Karpas-422 (cell line): ENCODE measurements around the gene SORCS2. TPM values are rescaled to one million over a fixed set of nuclear protein-coding genes. Genes with fewer than 3 reads are reported as not detected.

Experiments used
- DNase-seq: peaks from one replicate; pipeline ENCODE4 v3.0.0-alpha.2; 2015
- H2AFZ ChIP-seq: fragments of 200-600 bp; sonication (generic); 2 replicates; pipeline ENCODE4 v1.6.1; 2014; ENCODE audit warnings: antibody characterized with exemption, low read length, mixed read lengths
- H3K27ac ChIP-seq: fragments of 200-600 bp; sonication (generic); 2 replicates; pipeline ENCODE4 v1.5.1; 2014; ENCODE audit warnings: mild to moderate bottlenecking, low read length, moderate library complexity
- H3K27me3 ChIP-seq: fragments of 200-600 bp; sonication (generic); 2 replicates; pipeline ENCODE4 v1.6.1; 2014; ENCODE audit warnings: low read length, mixed read lengths
- H3K36me3 ChIP-seq: fragments of 200-600 bp; sonication (generic); 2 replicates; pipeline ENCODE4 v1.6.1; 2014; ENCODE audit warnings: low read length, mixed read lengths; ENCODE audit not compliant: insufficient read depth
- H3K4me1 ChIP-seq: fragments of 200-600 bp; sonication (generic); 2 replicates; pipeline ENCODE4 v1.6.1; 2014; ENCODE audit warnings: mild to moderate bottlenecking, low read length, mixed read lengths
- H3K4me2 ChIP-seq: fragments of 200-600 bp; sonication (generic); 2 replicates; pipeline ENCODE4 v1.6.1; 2014; ENCODE audit warnings: low read length, low read depth, mild to moderate bottlenecking; ENCODE audit not compliant: poor library complexity, severe bottlenecking
- H3K4me3 ChIP-seq: fragments of 200-600 bp; sonication (generic); 2 replicates; pipeline ENCODE4 v1.5.1; 2014; ENCODE audit warnings: mild to moderate bottlenecking, antibody characterized with exemption, low read length, mixed read lengths
- H3K79me2 ChIP-seq: fragments of 200-600 bp; sonication (generic); 2 replicates; pipeline ENCODE4 v1.6.1; 2014; ENCODE audit warnings: mild to moderate bottlenecking, low read length, mixed read lengths
- H3K9ac ChIP-seq: fragments of 200-600 bp; sonication (generic); 2 replicates; pipeline ENCODE4 v1.6.0; 2014; ENCODE audit warnings: low read length
- H3K9me2 ChIP-seq: fragments of 200-600 bp; sonication (generic), shearing (Covaris generic); replicated peaks from 2 replicates; pipeline ENCODE4 v1.6.0; 2014; ENCODE audit warnings: mild to moderate bottlenecking, low read length, moderate library complexity; ENCODE audit not compliant: insufficient read depth
- H3K9me3 ChIP-seq: fragments of 300-700, 200-600 bp; sonication (generic); 2 replicates; pipeline ENCODE4 v1.6.1; 2014; ENCODE audit warnings: low read length, mixed read lengths
- H4K20me1 ChIP-seq: fragments of 200-600 bp; sonication (generic); 2 replicates; pipeline ENCODE4 v1.6.1; 2014; ENCODE audit warnings: mild to moderate bottlenecking, antibody characterized with exemption, low read length, low read depth; ENCODE audit not compliant: insufficient read depth
- total RNA-seq: library from RNA; depleted of rRNA; stranded (reverse); fragments of >200 nt; shearing (Covaris generic); gene quantifications from 2 replicates; pipeline ENCODE4 v1.2.3, GENCODE V29; 2014; ENCODE audit warnings: low replicate concordance; rRNA removed

SORCS2 gene
- not detected in 2 replicates for total RNA-seq

- H3K4me1 ChIP-seq: peaks cover 11% of the 10 kb centered on the region; the same call in 1 of the 2 replicates
- H3K9me2 ChIP-seq: no peaks in the 10 kb centered on the region
- DNase-seq: peak; percentile 87
- no peaks in the 10 kb centered on the region for H3K36me3 ChIP-seq
- H3K9ac ChIP-seq: no peak within 1 kb of the TSS
- H3K27me3 ChIP-seq: no peaks in the 10 kb centered on the region
- H3K4me2 ChIP-seq: no peak within 1 kb of the TSS
- no peaks in the 10 kb centered on the region for H3K79me2 ChIP-seq
- H3K9me3 ChIP-seq: no peaks in the 10 kb centered on the region
- no peaks in the 10 kb centered on the region for H4K20me1 ChIP-seq
- no peak within 1 kb of the TSS for H2AFZ ChIP-seq
- no peak within 1 kb of the TSS for H3K27ac ChIP-seq
- no peak within 1 kb of the TSS for H3K4me3 ChIP-seq
These were observed at the start of gene SORCS2 for GRCh38 chr4:7192252-7193029. TSS of gene SORCS2 (plus strand) at chr4:7192538.

DNA sequence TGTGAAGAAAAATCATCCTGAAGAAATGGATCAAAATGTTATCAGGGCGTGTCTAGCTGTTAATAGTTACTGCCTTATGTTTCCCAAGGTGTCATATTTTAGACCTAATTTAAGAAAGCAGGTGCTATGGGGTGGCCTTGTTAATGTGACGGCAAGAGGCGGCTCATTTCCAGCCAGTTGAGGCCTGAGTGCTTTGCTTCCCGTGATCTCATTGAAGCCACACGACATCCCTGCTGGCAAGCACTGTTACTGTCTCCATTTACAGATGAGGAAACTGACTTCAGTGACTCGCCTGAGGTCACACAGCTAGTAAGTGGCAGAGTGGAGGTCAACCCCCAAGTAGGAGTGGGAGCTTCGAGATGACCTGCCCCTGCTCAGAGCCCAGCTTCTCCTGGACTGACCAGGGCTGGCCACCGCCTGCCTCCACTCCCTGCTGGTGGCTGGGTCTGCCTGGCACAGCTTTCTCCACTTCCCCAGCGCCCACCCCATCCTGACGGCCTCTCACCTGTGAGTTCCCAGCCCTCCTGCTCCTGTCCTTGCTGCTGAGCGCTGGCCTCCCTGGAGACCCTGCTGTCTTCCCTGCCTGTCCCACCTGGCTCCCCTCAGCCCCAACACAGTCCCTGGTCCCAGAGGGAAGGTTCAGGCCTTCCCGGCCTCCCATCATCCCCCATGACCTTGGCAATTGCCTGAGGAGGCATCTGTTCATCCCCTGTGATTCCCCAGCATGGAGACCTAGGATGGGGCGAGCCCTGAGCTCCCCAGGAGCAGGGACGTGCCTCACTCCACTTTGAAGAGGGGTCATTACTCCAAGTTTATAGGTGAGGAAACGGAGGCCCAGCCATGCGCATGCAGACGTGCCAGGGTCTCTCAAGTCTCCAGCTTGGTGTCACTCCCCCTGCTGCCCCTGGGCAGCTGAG lies 47.7 kb upstream of the SORCS2 start:
- no peak overlapping the region for H2AFZ ChIP-seq
- H3K79me2 ChIP-seq: no peaks in the 10 kb centered on the region
- no peak overlapping the region for H3K27ac ChIP-seq
- H3K36me3 ChIP-seq: no peaks in the 10 kb centered on the region
- no peaks in the 10 kb centered on the region for H4K20me1 ChIP-seq
- H3K9me2 ChIP-seq: no peaks in the 10 kb centered on the region
- no peaks in the 10 kb centered on the region for H3K4me1 ChIP-seq
- H3K4me2 ChIP-seq: no peak overlapping the region
- no peaks in the 10 kb centered on the region for H3K9me3 ChIP-seq
- no peak overlapping the region for H3K4me3 ChIP-seq
- no peaks in the 10 kb centered on the region for H3K27me3 ChIP-seq
- H3K9ac ChIP-seq: no peak overlapping the region
- peak; percentile 58 for DNase-seq

DNA sequence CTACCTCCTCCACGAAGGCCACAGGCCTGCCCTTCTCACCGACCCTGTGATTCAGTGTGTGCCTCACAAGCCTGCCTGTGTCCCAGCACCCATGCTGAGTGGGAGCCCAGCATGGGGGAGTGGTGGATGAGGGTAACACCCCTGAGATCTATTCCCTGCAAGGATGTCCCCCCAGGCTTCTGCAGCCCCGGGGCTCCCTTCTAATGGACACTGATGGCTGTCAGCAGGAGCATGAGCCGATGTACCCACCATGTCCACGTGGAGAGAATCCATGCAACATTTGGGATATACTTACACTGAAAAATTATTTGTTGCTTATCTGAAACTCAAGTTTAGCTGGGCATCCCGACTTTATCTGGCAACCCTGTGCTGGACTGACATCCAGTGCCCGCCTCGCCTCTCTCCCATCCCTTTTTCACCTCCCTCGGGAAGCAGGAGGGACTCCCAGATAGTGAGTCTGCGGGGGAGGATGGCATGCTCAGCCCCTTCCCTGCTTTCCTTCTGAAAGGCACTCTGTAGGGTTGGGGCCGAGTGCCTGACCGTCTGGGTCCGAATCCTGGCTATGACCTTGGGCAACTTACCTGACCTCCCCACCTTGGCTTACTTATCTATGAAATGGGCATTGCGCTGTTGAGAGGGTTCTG lies 46.9 kb upstream of the SORCS2 start:
- Histone ChIP-seq H4K20me1 (no peaks in the 10 kb centered on the region), H3K4me1 (no peaks in the 10 kb centered on the region), H3K9ac (no peak overlapping the region), H3K9me3 (no peaks in the 10 kb centered on the region), H3K4me3 (no peak overlapping the region), H3K27ac (no peak overlapping the region), H3K27me3 (no peaks in the 10 kb centered on the region), H2AFZ (no peak overlapping the region), H3K36me3 (no peaks in the 10 kb centered on the region), H3K79me2 (no peaks in the 10 kb centered on the region), H3K4me2 (no peak overlapping the region), H3K9me2 (no peaks in the 10 kb centered on the region)
- DNase-seq: no peak

GRCh38 chr4:7146059-7146785 lies 46.1 kb upstream of the SORCS2 start:
- H3K4me3 ChIP-seq: no peak overlapping the region
- H2AFZ ChIP-seq: no peak overlapping the region
- H3K9me2 ChIP-seq: no peaks in the 10 kb centered on the region
- DNase-seq: no peak
- H4K20me1 ChIP-seq: no peaks in the 10 kb centered on the region
- no peaks in the 10 kb centered on the region for H3K4me1 ChIP-seq
- H3K4me2 ChIP-seq: no peak overlapping the region
- no peaks in the 10 kb centered on the region for H3K79me2 ChIP-seq
- no peaks in the 10 kb centered on the region for H3K9me3 ChIP-seq
- H3K27me3 ChIP-seq: no peaks in the 10 kb centered on the region
- no peaks in the 10 kb centered on the region for H3K36me3 ChIP-seq
- H3K27ac ChIP-seq: no peak overlapping the region
- no peak overlapping the region for H3K9ac ChIP-seq

- Histone ChIP-seq H3K27ac (no peak overlapping the region), H3K36me3 (no peaks in the 10 kb centered on the region), H4K20me1 (no peaks in the 10 kb centered on the region), H3K4me3 (no peak overlapping the region), H3K9me2 (no peaks in the 10 kb centered on the region), H3K4me1 (peaks cover 5% of the 10 kb centered on the region), H3K9ac (no peak overlapping the region), H3K79me2 (no peaks in the 10 kb centered on the region), H3K27me3 (no peaks in the 10 kb centered on the region), H2AFZ (no peak overlapping the region), H3K4me2 (no peak overlapping the region), H3K9me3 (no peaks in the 10 kb centered on the region)
- no peak for DNase-seq
These were observed 45.6 kb upstream of the SORCS2 start for GRCh38 chr4:7146786-7147115.

- no peaks in the 10 kb centered on the region for H3K9me2 ChIP-seq
- no peaks in the 10 kb centered on the region for H3K27me3 ChIP-seq
- H4K20me1 ChIP-seq: no peaks in the 10 kb centered on the region
- no peak overlapping the region for H3K27ac ChIP-seq
- H3K9me3 ChIP-seq: no peaks in the 10 kb centered on the region
- DNase-seq: no peak
- H3K79me2 ChIP-seq: no peaks in the 10 kb centered on the region
- H3K36me3 ChIP-seq: no peaks in the 10 kb centered on the region
- no peak overlapping the region for H3K4me2 ChIP-seq
- H3K4me3 ChIP-seq: no peak overlapping the region
- no peak overlapping the region for H2AFZ ChIP-seq
- H3K4me1 ChIP-seq: peaks cover 8% of the 10 kb centered on the region
- H3K9ac ChIP-seq: no peak overlapping the region
These were observed 45.1 kb upstream of the SORCS2 start for GRCh38 chr4:7147261-7147660.

- Histone ChIP-seq H3K36me3 (no peaks in the 10 kb centered on the region), H3K4me3 (no peak overlapping the region), H3K9ac (no peak overlapping the region), H3K27ac (no peak overlapping the region), H3K9me3 (no peaks in the 10 kb centered on the region), H3K4me2 (no peak overlapping the region), H4K20me1 (no peaks in the 10 kb centered on the region), H3K79me2 (no peaks in the 10 kb centered on the region), H2AFZ (no peak overlapping the region), H3K9me2 (no peaks in the 10 kb centered on the region), H3K27me3 (no peaks in the 10 kb centered on the region), H3K4me1 (peaks cover 8% of the 10 kb centered on the region)
- DNase-seq: no peak
These were observed 44.6 kb upstream of the SORCS2 start for GRCh38 chr4:7147661-7148310.
